PC-9 (cell line): ENCODE data around the gene GFOD2. TPM values are rescaled to one million over a fixed set of nuclear protein-coding genes. Genes with fewer than 3 reads are reported as not detected.
"Not testable (repeated sequence)": the region's sequence is repeated elsewhere in the genome, so short reads cannot be mapped to it uniquely, and the experiment has no call there.

Experiments used
- BruUV-seq: library from RNA; stranded (reverse); fragments of 400-500 nt; replicated peaks from 2 replicates; lab custom pipeline; 2021; lab: Mats Ljungman, UMichigan
- CTCF ChIA-PET: fragments of 300-600 bp; sonication (Branson Sonifier 250); formaldehyde crosslinking; loops from one replicate; lab custom pipeline; 2022; ENCODE audit warnings: antibody characterized with exemption; lab: Charles Lee
- POLR2A ChIA-PET: fragments of 300-600 bp; sonication (Branson Sonifier 250); formaldehyde crosslinking; loops from one replicate; lab custom pipeline; 2022; ENCODE audit warnings: antibody characterized with exemption; ENCODE audit not compliant: unreplicated experiment; lab: Charles Lee
- DNase-seq, 2 experiments: peaks; one replicate each; pipeline versions ENCODE4 v3.0.0 to v3.0.0-alpha.2; 2015 to 2022; ENCODE audit warnings: mixed read lengths in 1 of 2
- H2AFZ ChIP-seq: fragments of 200-600 bp; sonication (generic); 2 replicates; pipeline ENCODE4 v1.8.1; 2017; ENCODE audit warnings: antibody characterized with exemption
- H3F3A ChIP-seq: fragments of 200-600 bp; sonication (generic); 2 replicates; pipeline ENCODE4 v1.8.1; 2017; ENCODE audit warnings: antibody characterized with exemption, mild to moderate bottlenecking, low read depth; ENCODE audit not compliant: insufficient read depth
- H3K27ac ChIP-seq: fragments of 200-600 bp; sonication (generic); 2 replicates; pipeline ENCODE4 v1.6.1; 2016; ENCODE audit warnings: mixed run types
- H3K27me3 ChIP-seq: fragments of 200-600 bp; sonication (generic); 2 replicates; pipeline ENCODE4 v1.6.1; 2016; ENCODE audit warnings: low read depth, mixed run types; ENCODE audit not compliant: insufficient read depth
- H3K36me3 ChIP-seq: fragments of 200-600 bp; sonication (generic); 2 replicates; pipeline ENCODE4 v1.6.1; 2016; ENCODE audit warnings: low read depth, mixed run types
- H3K4me1 ChIP-seq: fragments of 200-600 bp; sonication (generic); replicated peaks from 2 replicates; pipeline ENCODE4 v1.6.1; 2016; ENCODE audit warnings: mixed run types; ENCODE audit not compliant: insufficient read depth
- H3K4me2 ChIP-seq: fragments of 200-600 bp; sonication (generic); 2 replicates; pipeline ENCODE4 v1.6.1; 2017; ENCODE audit warnings: mixed run types
- H3K4me3 ChIP-seq: fragments of 200-600 bp; sonication (generic); 2 replicates; pipeline ENCODE4 v1.6.1; 2016; ENCODE audit warnings: mixed run types
- H3K79me2 ChIP-seq: fragments of 200-600 bp; sonication (generic); 2 replicates; pipeline ENCODE4 v1.6.1; 2017; ENCODE audit warnings: low read depth, mixed run types
- H3K9me2 ChIP-seq: fragments of 200-600 bp; sonication (generic); 2 replicates; pipeline ENCODE4 v1.8.1; 2017; ENCODE audit warnings: mild to moderate bottlenecking; ENCODE audit not compliant: insufficient read depth
- H3K9me3 ChIP-seq: fragments of 200-600 bp; sonication (generic); 2 replicates; pipeline ENCODE4 v1.8.1; 2016; ENCODE audit warnings: low read depth; ENCODE audit not compliant: insufficient read depth
- H4K20me1 ChIP-seq: fragments of 200-600 bp; sonication (generic); 2 replicates; pipeline ENCODE4 v1.8.1; 2017; ENCODE audit not compliant: insufficient read depth
- CTCF ChIP-seq: fragments of 200-600 bp; sonication (generic); conservative IDR thresholded peaks from 2 replicates; pipeline ENCODE4 v1.6.1; 2017; ENCODE audit warnings: mixed run types, antibody characterized with exemption, mild to moderate bottlenecking, moderate library complexity
- EZH2 ChIP-seq: fragments of 200-600 bp; sonication (generic); IDR thresholded peaks from 2 replicates; pipeline ENCODE4 v1.8.0; 2017; ENCODE audit warnings: antibody characterized with exemption, low read depth
- intact Hi-C: fragments of 100-400 bp; cut with micrococcal nuclease; formaldehyde crosslinking; loops from one replicate; pipeline ENCODE4 v1.10.0; 2022; ENCODE audit not compliant: unreplicated experiment
- total RNA-seq: library from RNA; stranded (reverse); gene quantifications from 2 replicates; pipeline ENCODE4 v1.2.3, GENCODE V29; 2021

The GFOD2 gene
- total RNA-seq, 1 experiment from 2014 or later = 17.6 TPM

- Histone ChIP-seq H3K9me3 (no peaks in the 10 kb centered on the region), H3F3A (no peaks in the 10 kb centered on the region), H3K9me2 (no peaks in the 10 kb centered on the region), H3K4me1 (no peaks in the 10 kb centered on the region), H3K36me3 (no peaks in the 10 kb centered on the region), H4K20me1 (no peaks in the 10 kb centered on the region), H3K27ac (no peak overlapping the region), H3K4me2 (no peak overlapping the region), H3K4me3 (no peak overlapping the region), H3K27me3 (no peaks in the 10 kb centered on the region), H2AFZ (no peak overlapping the region), H3K79me2 (no peaks in the 10 kb centered on the region)
- DNase-seq = no peak
- BruUV-seq = no TSS peak
- POLR2A ChIA-PET = no interaction called here
- TF ChIP-seq CTCF = no peak
- no peak for TF ChIP-seq EZH2
- CTCF ChIA-PET = no interaction called here
- intact Hi-C loops = no loop called here
Measured at GRCh38 chr16:67752641-67753040, 33.5 kb upstream of the GFOD2 start.

GRCh38 chr16:67751331-67751730 is 32.2 kb upstream of the GFOD2 start:
- H3K27ac ChIP-seq, H3K4me3 ChIP-seq, H2AFZ ChIP-seq, BruUV-seq, H3K4me1 ChIP-seq, H3K36me3 ChIP-seq, H3F3A ChIP-seq, H3K9me2 ChIP-seq, H3K27me3 ChIP-seq, H3K9me3 ChIP-seq, H3K4me2 ChIP-seq, H4K20me1 ChIP-seq, POLR2A ChIA-PET, H3K79me2 ChIP-seq, intact Hi-C loops, DNase-seq: not testable (repeated sequence)
- CTCF ChIA-PET = interaction anchor here (0.6 kb wide), 1 partner anchor 64 kb away, joined by 3 read pairs; no protein-coding TSS in a partner anchor

GRCh38 chr16:67750466-67750865 is 31.4 kb upstream of the GFOD2 start:
- no peak overlapping the region for H2AFZ ChIP-seq
- H3K4me1 ChIP-seq = no peaks in the 10 kb centered on the region
- no peak overlapping the region for H3K4me3 ChIP-seq
- ChIA-PET POLR2A (no interaction called here), CTCF (no interaction called here)
- H3K9me3 ChIP-seq = no peaks in the 10 kb centered on the region
- H3K27ac ChIP-seq = no peak overlapping the region
- no peaks in the 10 kb centered on the region for H3K27me3 ChIP-seq
- H3K9me2 ChIP-seq = no peaks in the 10 kb centered on the region
- DNase-seq = no peak
- BruUV-seq = no TSS peak
- TF ChIP-seq CTCF (no peak), EZH2 (no peak)
- H3K79me2 ChIP-seq = no peaks in the 10 kb centered on the region
- no peaks in the 10 kb centered on the region for H4K20me1 ChIP-seq
- intact Hi-C loops = no loop called here
- no peak overlapping the region for H3K4me2 ChIP-seq
- H3K36me3 ChIP-seq = no peaks in the 10 kb centered on the region
- no peaks in the 10 kb centered on the region for H3F3A ChIP-seq

- ChIA-PET POLR2A (no interaction called here), CTCF (interaction anchor here (0.5 kb wide), 1 partner anchor 35 kb away, joined by 5 read pairs; no protein-coding TSS in a partner anchor)
- no peaks in the 10 kb centered on the region for H3K36me3 ChIP-seq
- no peak overlapping the region for H3K4me3 ChIP-seq
- no peaks in the 10 kb centered on the region for H3K79me2 ChIP-seq
- no peak overlapping the region for H2AFZ ChIP-seq
- no peaks in the 10 kb centered on the region for H3K9me2 ChIP-seq
- no peak for TF ChIP-seq CTCF
- TF ChIP-seq EZH2 = no peak
- H3F3A ChIP-seq = no peaks in the 10 kb centered on the region
- no peak overlapping the region for H3K27ac ChIP-seq
- H3K4me1 ChIP-seq = no peaks in the 10 kb centered on the region
- no peak for DNase-seq
- intact Hi-C loops = no loop called here
- H3K27me3 ChIP-seq = no peaks in the 10 kb centered on the region
- no TSS peak for BruUV-seq
- no peaks in the 10 kb centered on the region for H4K20me1 ChIP-seq
- H3K9me3 ChIP-seq = no peaks in the 10 kb centered on the region
- H3K4me2 ChIP-seq = no peak overlapping the region
Measured at GRCh38 chr16:67749436-67750078, 30.4 kb upstream of the GFOD2 start.
